Effector memory CD4-positive, alpha-beta T cell (primary cell): Measurements from ENCODE around the gene CMSS1.

Source experiments
- DNase-seq, 3 donors: peaks; one replicate each; pipeline ENCODE4 v3.0.0-alpha.2; 2020
- H3K27ac ChIP-seq: 2 replicates; pipeline ENCODE4 v1.7.0; 2013; ENCODE audit warnings: mild to moderate bottlenecking, low read length, moderate library complexity; ENCODE audit not compliant: insufficient read depth, poor library complexity, severe bottlenecking
- H3K27me3 ChIP-seq: replicated peaks from 2 replicates; pipeline ENCODE4 v1.7.0; 2013; ENCODE audit warnings: mild to moderate bottlenecking, low read length; ENCODE audit not compliant: insufficient read depth, control insufficient read depth, poor library complexity, severe bottlenecking
- H3K36me3 ChIP-seq: 2 replicates; pipeline ENCODE4 v1.7.0; 2013; ENCODE audit warnings: mild to moderate bottlenecking, low read length, moderate library complexity; ENCODE audit not compliant: control insufficient read depth, insufficient read depth
- H3K4me1 ChIP-seq: 2 replicates; pipeline ENCODE4 v1.7.0; 2013; ENCODE audit warnings: low read length, mild to moderate bottlenecking; ENCODE audit not compliant: control insufficient read depth, insufficient read depth, poor library complexity, severe bottlenecking
- H3K4me3 ChIP-seq: 2 replicates; pipeline ENCODE4 v1.7.0; 2013; ENCODE audit warnings: low read length, low read depth, mild to moderate bottlenecking; ENCODE audit not compliant: insufficient read depth, poor library complexity, severe bottlenecking
- H3K9me3 ChIP-seq: 2 replicates; pipeline ENCODE4 v1.7.0; 2013; ENCODE audit warnings: mild to moderate bottlenecking, low read length, moderate library complexity; ENCODE audit not compliant: control insufficient read depth

The CMSS1 gene

GRCh38 chr3:99910752-99911290 is 93.2 kb downstream of the CMSS1 start:
- Histone ChIP-seq H3K4me1 (no peaks in the 10 kb centered on the region), H3K36me3 (no peaks in the 10 kb centered on the region), H3K27me3 (no peaks in the 10 kb centered on the region), H3K9me3 (no peaks in the 10 kb centered on the region), H3K27ac (no peak overlapping the region), H3K4me3 (no peak overlapping the region)
- no peak for DNase-seq

GRCh38 chr3:99911433-99911832 is 93.8 kb downstream of the CMSS1 start:
- no peaks in the 10 kb centered on the region for H3K9me3 ChIP-seq
- no peaks in the 10 kb centered on the region for H3K4me1 ChIP-seq
- no peaks in the 10 kb centered on the region for H3K36me3 ChIP-seq
- no peaks in the 10 kb centered on the region for H3K27me3 ChIP-seq
- H3K27ac ChIP-seq = no peak overlapping the region
- DNase-seq = no peak
- no peak overlapping the region for H3K4me3 ChIP-seq

DNA sequence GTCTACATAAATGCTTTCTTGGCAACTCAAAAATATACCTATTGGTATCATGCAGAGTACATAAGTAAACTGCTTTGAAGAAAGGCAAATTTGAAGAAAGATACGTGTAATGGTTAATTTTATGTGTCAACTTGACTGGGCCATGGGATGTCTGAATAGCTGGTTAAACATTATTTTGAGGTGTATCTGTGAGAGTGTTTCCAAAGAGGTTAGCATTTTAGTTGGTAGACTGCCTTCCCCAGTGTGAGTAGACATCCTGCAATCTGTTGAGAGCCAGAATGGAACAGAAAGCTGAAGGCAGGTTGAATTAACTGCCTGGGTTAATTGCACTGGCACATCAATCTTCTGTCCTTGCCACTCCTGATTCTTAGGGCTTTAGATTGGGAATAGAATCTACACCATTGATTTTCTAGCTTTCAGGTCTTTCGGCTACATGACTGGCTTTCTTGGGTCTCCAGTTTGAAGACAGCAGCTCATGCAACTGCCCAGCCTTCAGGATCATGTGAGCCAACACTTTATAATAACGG is 98.3 kb downstream of the CMSS1 start:
- Histone ChIP-seq H3K27me3 (no peaks in the 10 kb centered on the region), H3K4me1 (no peaks in the 10 kb centered on the region), H3K36me3 (no peaks in the 10 kb centered on the region), H3K4me3 (no peak overlapping the region), H3K9me3 (no peaks in the 10 kb centered on the region), H3K27ac (no peak overlapping the region)
- DNase-seq = no peak

DNA sequence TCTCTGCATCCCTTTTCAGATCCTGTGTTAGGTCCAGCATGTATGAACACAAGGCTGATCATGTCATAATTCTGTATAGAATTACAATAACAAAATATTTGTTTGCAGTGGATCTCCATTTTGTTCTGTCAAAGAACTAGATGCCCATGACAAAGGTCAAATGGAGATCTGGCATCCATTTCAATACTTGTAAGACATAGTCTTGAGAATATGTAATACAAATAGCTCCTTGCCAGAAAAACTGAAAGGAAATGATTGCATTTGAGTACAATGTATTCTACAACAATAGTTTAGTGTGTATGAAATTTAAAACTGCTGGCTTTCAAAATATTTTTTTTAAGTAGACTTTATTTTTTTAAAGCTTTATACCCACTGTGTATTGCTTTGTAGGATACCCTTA is 101.1 kb downstream of the CMSS1 start:
- no peak for DNase-seq
- H3K9me3 ChIP-seq = no peaks in the 10 kb centered on the region
- no peaks in the 10 kb centered on the region for H3K4me1 ChIP-seq
- no peaks in the 10 kb centered on the region for H3K27me3 ChIP-seq
- H3K36me3 ChIP-seq = no peaks in the 10 kb centered on the region
- no peak overlapping the region for H3K4me3 ChIP-seq
- no peak overlapping the region for H3K27ac ChIP-seq

- no peak overlapping the region for H3K27ac ChIP-seq
- no peaks in the 10 kb centered on the region for H3K27me3 ChIP-seq
- no peaks in the 10 kb centered on the region for H3K9me3 ChIP-seq
- no peak for DNase-seq
- H3K36me3 ChIP-seq = no peaks in the 10 kb centered on the region
- H3K4me3 ChIP-seq = no peak overlapping the region
- H3K4me1 ChIP-seq = no peaks in the 10 kb centered on the region
Observed at GRCh38 chr3:99919694-99920093, 102.0 kb downstream of the CMSS1 start.

GRCh38 chr3:99920481-99921376 is 103.1 kb downstream of the CMSS1 start:
- no peak overlapping the region for H3K4me3 ChIP-seq
- no peak for DNase-seq
- H3K4me1 ChIP-seq = no peaks in the 10 kb centered on the region
- H3K27me3 ChIP-seq = no peaks in the 10 kb centered on the region
- no peak overlapping the region for H3K27ac ChIP-seq
- no peaks in the 10 kb centered on the region for H3K36me3 ChIP-seq
- H3K9me3 ChIP-seq = no peaks in the 10 kb centered on the region

DNA sequence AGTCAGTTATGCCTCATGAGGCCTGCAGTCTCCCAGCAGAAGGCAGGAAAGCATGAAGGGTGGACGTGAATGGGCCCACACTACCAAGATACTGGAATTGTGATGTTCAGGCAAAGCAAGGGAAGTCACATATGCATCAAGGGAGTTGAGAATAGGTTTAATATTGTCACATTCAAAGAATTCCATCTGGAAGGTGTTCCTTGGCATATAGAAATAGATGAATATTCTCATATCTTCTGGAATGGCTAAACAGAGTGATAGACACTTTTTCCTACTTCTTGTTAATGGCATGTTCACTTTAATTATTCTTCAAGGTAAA is 103.7 kb downstream of the CMSS1 start:
- DNase-seq = no peak
- no peaks in the 10 kb centered on the region for H3K4me1 ChIP-seq
- H3K27ac ChIP-seq = no peak overlapping the region
- no peaks in the 10 kb centered on the region for H3K9me3 ChIP-seq
- H3K27me3 ChIP-seq = no peaks in the 10 kb centered on the region
- H3K4me3 ChIP-seq = no peak overlapping the region
- no peaks in the 10 kb centered on the region for H3K36me3 ChIP-seq

DNA sequence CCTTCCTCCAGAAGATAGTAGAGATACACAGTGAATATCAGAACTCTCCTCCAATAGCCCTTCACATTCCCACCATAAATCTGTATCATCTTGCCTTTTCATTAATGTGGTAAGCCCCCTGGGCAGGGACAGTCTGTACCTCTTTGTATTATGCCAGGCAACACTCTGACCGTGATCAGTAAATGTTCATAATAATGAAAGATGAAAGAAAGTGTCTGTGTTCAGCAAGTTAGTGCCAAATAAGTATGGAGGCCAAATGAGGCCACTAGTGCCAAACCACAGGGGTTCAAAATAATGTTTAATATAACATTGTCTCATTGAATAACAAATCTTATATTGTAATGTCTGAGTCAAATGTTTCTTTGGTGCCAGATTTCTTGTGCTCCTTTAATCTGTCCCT is 104.3 kb downstream of the CMSS1 start:
- no peak for DNase-seq
- no peaks in the 10 kb centered on the region for H3K9me3 ChIP-seq
- H3K4me3 ChIP-seq = no peak overlapping the region
- no peak overlapping the region for H3K27ac ChIP-seq
- H3K36me3 ChIP-seq = no peaks in the 10 kb centered on the region
- H3K4me1 ChIP-seq = no peaks in the 10 kb centered on the region
- H3K27me3 ChIP-seq = no peaks in the 10 kb centered on the region

- no peaks in the 10 kb centered on the region for H3K4me1 ChIP-seq
- no peaks in the 10 kb centered on the region for H3K27me3 ChIP-seq
- no peaks in the 10 kb centered on the region for H3K36me3 ChIP-seq
- no peak overlapping the region for H3K4me3 ChIP-seq
- DNase-seq = no peak
- H3K27ac ChIP-seq = no peak overlapping the region
- H3K9me3 ChIP-seq = no peaks in the 10 kb centered on the region
Observed at GRCh38 chr3:99923873-99924272, 106.2 kb downstream of the CMSS1 start.

GRCh38 chr3:99925584-99926230 is 108.0 kb downstream of the CMSS1 start:
- Histone ChIP-seq H3K4me1 (no peaks in the 10 kb centered on the region), H3K9me3 (no peaks in the 10 kb centered on the region), H3K36me3 (no peaks in the 10 kb centered on the region), H3K4me3 (no peak overlapping the region), H3K27ac (no peak overlapping the region), H3K27me3 (no peaks in the 10 kb centered on the region)
- no peak for DNase-seq
